Measurements from ENCODE around the gene CEBPZ.
"Not testable (repeated sequence)": the region's sequence is repeated elsewhere in the genome, so short reads cannot be mapped to it uniquely, and the experiment has no call there.

The CEBPZ gene, protein sequence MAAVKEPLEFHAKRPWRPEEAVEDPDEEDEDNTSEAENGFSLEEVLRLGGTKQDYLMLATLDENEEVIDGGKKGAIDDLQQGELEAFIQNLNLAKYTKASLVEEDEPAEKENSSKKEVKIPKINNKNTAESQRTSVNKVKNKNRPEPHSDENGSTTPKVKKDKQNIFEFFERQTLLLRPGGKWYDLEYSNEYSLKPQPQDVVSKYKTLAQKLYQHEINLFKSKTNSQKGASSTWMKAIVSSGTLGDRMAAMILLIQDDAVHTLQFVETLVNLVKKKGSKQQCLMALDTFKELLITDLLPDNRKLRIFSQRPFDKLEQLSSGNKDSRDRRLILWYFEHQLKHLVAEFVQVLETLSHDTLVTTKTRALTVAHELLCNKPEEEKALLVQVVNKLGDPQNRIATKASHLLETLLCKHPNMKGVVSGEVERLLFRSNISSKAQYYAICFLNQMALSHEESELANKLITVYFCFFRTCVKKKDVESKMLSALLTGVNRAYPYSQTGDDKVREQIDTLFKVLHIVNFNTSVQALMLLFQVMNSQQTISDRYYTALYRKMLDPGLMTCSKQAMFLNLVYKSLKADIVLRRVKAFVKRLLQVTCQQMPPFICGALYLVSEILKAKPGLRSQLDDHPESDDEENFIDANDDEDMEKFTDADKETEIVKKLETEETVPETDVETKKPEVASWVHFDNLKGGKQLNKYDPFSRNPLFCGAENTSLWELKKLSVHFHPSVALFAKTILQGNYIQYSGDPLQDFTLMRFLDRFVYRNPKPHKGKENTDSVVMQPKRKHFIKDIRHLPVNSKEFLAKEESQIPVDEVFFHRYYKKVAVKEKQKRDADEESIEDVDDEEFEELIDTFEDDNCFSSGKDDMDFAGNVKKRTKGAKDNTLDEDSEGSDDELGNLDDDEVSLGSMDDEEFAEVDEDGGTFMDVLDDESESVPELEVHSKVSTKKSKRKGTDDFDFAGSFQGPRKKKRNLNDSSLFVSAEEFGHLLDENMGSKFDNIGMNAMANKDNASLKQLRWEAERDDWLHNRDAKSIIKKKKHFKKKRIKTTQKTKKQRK

GRCh38 chr2:37231241-37232130, at the start of gene CEBPZ, which contains the start of gene NDUFAF7:
CEBPZ (minus strand) TSS chr2:37231596; CDS start chr2:37231567, 29 bp downstream.
NDUFAF7 (plus strand) TSS chr2:37231658; CDS start chr2:37231706, 48 bp downstream.
- peak; percentile 89 for DNase-seq

DNA sequence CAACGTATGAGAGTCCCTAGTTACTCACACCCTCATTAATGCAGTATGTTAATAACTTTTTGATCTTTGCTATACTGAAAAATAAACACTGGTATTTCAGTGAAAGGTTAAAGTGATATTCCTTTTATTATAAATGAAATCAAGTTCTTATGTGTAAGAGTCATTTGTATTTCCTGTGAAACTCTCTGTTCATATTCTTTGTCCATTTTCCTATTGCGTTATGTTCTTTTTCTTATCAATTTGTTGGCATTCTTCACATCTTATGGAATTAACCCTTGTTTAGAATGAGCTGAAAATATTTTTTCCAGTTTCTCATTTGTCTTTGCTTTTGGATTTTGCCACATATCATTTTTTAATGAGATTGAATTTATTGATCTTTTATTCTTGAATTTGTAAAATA, 44.9 kb upstream of the CEBPZ start:
- no peak for DNase-seq

DNA sequence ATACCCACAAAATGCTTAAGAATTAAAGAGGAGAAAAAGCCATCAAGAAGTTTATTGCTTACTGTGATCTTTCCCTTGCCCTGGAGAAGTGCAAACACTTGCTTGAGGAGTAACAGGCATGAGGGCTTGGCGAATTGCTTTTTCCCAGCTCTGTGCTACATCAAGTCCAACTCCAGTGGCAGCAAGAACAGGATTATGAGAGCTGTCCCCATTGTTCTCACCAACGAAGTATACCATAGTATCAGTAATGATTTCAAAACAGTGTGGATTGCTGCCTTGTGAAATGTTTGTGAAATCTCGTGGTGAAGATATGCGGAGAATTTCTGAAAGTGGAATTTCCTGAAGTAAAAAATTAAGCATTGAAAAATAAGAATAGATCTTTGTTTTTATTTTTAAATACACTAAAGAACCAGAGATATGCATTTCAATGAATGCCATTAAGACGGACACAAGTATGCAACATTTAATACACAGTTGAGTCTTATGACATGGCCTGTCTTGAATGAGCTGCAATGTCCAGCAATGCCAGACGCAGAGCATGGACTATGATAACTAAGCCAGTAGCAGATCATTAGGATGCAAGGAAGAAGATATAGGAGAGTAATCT, 43.1 kb upstream of the CEBPZ start:
- DNase-seq: no peak

DNA sequence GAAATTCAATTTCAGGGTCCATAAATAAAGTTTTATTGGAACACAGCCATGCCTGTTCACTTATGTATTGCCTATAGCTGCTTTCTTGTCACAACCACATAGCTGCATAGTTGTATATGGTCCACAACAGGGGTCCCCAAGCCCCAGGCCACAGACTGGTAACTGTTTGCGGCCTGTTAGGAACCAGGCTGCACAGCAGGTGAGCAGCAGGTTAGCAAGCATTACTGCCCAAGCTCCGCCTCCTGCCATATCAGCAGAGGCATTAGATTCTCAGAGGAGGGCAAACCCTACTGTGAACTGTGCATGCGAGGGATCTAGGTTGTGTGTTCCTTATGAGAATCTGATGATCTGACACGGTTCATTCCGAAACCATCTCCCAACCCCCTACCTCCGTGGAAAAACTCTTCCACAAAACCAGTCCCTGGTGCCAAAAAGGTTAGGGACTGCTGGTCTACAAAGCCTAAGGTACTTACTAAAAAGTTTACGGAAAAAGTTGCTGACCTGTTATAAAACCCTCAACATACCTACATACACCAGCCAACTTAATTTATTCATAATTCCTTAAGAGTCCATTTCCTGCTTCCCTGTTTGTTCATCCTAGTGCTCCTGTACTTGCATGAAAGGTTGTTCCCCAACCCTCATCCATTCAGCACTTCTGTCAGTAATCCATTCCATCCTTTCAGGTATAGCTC, 40.1 kb upstream of the CEBPZ start:
- DNase-seq: no peak

GRCh38 chr2:37268111-37268510, 36.7 kb upstream of the CEBPZ start:
- no peak for DNase-seq

- no peak for DNase-seq
Measured at GRCh38 chr2:37267685-37268084, 36.3 kb upstream of the CEBPZ start.

DNA sequence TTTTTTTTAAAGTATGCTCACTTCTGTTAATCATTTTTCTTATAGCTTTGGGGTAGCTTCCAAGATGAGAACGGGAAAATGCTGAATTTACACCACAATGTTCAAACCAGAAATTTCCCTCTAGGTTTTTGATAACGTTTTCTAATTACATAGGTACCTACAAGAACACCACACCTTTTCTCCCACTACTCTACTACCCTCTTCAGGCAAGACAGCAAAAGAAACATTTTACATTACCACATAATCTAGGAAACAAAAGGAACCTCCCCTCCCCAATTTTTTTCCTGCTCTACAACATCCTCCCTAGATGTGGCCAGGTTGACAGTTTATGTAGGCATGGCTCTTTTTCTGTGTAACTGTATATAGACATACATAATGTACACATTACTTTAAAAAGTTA, 32.4 kb upstream of the CEBPZ start:
- DNase-seq: no peak

DNA sequence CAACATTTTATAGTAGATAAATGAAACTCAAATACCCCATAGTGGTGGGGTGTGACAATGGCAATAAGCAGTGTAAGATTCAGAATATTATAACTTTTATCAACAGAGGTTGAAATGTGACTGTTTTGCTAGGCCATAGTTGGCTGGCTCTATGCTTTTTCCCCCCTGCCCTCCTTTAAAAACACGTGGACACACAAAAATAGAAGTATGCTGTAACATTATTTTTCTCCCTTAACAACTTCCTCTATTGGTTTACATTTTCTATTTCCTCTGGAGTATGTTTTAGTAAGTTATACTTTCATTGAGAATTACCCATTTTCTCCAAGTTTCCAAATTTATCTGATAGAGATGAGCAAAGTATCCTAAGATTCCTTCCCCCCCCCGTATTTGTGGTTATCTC, 31.1 kb upstream of the CEBPZ start:
- DNase-seq: no peak

DNA sequence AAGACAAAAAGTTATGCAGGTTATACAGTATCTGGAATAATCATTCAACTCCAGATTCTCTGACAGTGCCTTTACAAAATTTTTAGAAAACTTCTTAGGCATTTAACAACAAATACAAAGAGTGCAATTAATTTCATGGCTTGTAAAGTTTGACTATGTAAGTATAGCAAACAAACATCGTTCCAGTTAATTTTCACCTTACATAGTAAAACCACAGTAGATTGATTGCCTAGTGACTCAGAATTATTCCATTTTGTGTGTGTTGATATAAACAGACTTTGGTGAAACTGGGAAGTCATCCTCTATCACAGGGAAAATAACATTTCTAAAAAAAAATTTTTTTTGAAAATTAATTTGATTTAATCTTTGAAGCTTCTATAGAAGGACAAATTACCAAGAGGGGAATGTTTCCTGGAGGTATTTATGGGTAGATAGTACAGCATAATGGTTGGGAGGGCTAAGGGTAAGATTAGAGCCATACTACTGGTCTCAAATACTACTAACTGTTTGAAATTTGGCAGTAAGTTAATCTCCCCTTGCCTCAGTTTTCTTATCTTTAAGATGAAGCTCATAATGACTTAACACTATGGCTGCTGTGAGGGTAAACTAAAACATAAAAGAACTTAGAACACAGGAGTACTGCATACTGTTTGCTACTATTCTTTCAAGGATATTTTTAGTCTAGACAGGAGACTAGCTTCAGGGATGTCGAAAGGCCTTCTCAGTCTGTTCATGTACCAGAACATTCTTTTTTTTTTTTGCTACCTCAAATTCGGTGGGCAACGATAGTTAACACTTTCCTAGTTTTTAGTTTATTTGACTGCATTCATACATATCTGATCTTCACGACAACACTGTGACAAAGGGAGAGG, 19.7 kb upstream of the CEBPZ start:
- DNase-seq: no peak

DNA sequence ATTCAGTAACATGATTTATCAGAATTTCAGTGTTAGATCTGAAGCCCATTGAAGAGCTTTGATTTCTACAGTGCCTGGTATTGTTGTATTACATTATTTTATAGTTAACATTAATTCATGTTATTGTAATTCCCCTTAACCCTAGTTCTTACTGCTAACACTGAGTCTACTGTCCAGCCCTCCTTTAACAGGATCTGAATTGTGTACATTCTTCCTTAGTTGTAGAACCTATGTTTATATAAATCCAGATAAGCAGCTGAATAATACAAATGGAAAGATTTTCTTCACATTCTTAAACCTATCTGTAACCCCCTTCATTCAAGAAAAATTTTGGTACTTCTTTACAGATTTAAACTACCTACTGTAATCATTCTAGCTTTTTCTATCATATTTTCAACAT, 14.8 kb upstream of the CEBPZ start:
- DNase-seq: no peak

DNA sequence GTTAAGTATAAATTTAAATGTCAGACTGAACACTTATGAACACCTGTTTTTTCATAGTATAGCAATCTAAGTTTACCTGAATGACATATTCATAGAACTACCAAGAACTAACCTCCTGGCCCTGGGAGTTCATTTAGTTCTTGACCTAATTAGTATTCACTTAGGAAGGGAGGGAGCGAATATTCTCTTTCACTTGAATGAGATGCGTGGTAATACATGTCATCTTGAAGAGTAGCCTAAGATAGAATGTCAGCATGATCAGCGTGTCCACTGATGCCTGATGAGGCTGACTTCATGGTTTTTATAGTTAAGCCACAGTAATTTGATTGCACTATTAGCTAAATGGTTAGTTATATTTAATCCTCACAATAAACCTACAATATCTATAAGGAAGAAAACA, 13.4 kb upstream of the CEBPZ start:
- no peak for DNase-seq

DNA sequence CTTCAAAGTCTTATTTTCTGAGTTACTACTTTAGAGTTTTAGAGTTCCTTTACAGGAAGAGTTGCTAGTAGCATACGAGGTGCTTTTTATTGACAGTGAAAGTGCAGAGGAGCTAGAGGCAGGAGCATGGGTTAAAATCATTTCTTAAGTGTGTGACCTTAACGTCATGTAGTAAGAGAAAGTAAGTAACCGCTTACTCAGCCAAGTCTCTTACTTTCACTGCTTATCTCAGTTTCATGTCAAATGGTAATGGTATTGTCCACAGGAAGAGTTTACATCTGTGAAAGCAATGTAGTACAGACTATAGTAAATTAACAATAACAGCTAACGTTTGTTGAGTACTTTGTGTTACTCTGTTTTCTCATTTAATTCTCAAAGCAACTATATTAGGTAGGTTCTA, 12.6 kb upstream of the CEBPZ start:
- peak; percentile 21 for DNase-seq

GRCh38 chr2:37243435-37243834, 12.0 kb upstream of the CEBPZ start:
- DNase-seq: peak; percentile 59

GRCh38 chr2:37232131-37232933, 936 bp upstream of the CEBPZ start:
- DNase-seq: no peak

DNA sequence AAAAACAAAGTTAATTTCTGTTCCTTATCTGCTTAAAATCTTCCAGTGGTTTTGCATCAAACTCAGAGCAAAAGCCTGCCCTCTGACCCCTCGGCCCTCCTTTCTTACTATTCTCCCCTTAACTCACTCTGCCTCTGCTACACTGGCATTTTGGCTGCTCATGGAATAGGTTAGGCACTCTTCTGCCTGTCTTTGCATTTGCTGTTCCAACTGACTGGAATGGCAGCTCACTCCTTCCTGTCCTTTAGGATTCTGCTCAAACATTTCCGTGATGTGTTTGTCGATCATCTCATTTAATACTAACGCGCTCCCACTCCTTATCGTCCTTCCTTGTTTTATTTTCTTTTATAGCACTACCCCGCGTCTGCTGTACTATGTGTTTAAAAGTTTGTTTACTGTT, 815 bp downstream of the CEBPZ start:
- no peak for DNase-seq

DNA sequence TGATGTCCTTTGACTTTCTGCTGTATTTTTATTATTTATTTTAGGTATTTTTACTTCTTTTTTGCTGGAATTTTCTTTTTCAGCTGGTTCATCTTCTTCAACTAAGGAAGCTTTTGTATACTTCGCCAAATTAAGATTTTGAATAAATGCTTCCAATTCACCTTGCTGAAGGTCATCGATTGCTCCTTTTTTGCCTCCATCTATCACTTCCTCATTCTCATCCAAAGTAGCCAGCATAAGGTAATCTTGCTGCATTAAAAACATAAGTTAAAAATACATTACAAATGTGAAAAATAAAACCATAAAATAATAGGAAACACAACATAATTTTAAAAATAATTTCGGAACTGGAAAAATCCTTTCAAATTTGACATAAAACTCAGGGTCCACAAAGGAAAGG, 2.6 kb downstream of the CEBPZ start:
- no peak for DNase-seq

GRCh38 chr2:37226863-37227262, 4.5 kb downstream of the CEBPZ start:
- no peak for DNase-seq

DNA sequence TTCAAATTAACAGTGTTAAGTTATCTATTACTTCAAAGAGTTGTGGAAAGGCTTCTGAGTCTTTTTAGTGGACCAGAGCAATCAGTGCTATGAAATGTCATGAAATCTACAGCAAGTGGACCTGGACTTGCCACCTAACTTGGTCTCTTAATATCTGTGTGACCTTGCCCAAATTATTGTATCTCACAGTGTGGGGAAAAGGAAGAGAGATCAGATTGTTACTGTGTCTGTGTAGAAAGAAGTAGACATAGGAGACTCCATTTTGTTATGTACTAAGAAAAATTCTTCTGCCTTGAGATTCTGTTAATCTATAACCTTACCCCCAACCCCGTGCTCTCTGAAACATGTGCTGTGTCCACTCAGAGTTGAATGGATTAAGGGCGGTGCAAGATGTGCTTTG, 6.3 kb downstream of the CEBPZ start:
- DNase-seq: not testable (repeated sequence)

DNA sequence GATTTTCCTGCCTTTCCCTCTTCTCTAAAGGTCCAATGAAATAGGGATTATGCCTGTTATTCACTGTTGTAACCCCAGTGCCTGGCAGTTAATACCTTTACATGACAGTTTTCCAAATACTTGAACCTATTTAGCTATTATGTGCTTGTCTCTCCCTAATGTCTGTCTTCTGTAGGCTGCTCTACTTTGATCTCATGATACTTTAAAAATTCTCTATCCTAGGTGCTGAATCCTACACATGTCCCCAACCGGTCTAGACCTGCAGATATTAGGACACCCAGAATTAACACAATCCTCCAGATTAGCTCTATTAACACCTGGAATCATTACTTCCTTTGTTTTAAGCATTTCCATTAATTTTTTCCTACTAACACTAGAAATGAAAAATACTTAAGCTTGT, 7.3 kb downstream of the CEBPZ start:
- no peak for DNase-seq

GRCh38 chr2:37223131-37223530, 8.3 kb downstream of the CEBPZ start:
- DNase-seq: no peak

Measured in CD4-positive, alpha-beta T cell treated with Interleukin-10 for 1 hour (primary cell).